Neutrophil (primary cell): ENCODE data around the gene LHX1.

Experiments
- H3K27ac ChIP-seq: fragments of 200-600 bp; sonication (generic); 2 replicates; pipeline ENCODE4 v1.5.1; 2016; ENCODE audit warnings: mild to moderate bottlenecking, moderate library complexity
- H3K27me3 ChIP-seq: fragments of 200-600 bp; sonication (generic); 2 replicates; pipeline ENCODE4 v1.6.0; 2016; ENCODE audit warnings: mild to moderate bottlenecking
- H3K36me3 ChIP-seq: fragments of 200-600 bp; sonication (generic); 2 replicates; pipeline ENCODE4 v1.5.1; 2017
- H3K4me1 ChIP-seq, 2 experiments: fragments of 200-600 bp in 1 of 2; sonication (generic) in 1 of 2; 1 replicate in 1 of 2; 2 replicates in 1 of 2; pipeline versions ENCODE4 v1.5.1 to v1.6.1; 2013 to 2016; ENCODE audit warnings: low read depth in 1 of 2, low read length in 1 of 2, mild to moderate bottlenecking in 1 of 2, moderate library complexity in 1 of 2; ENCODE audit not compliant: control insufficient read depth in 1 of 2, insufficient read depth in 1 of 2
- H3K4me3 ChIP-seq, 2 experiments: fragments of 200-600 bp in 1 of 2; sonication (generic) in 1 of 2; 1 replicate in 1 of 2; 2 replicates in 1 of 2; pipeline ENCODE4 v1.5.1; 2013 to 2016; ENCODE audit warnings: low read depth in 1 of 2, low read length in 1 of 2, mild to moderate bottlenecking in 1 of 2, moderate library complexity in 1 of 2
- H3K9me3 ChIP-seq: fragments of 200-600 bp; sonication (generic); 2 replicates; pipeline ENCODE4 v1.5.1; 2016
- CTCF ChIP-seq: fragments of 200-600 bp; sonication (generic); IDR thresholded peaks from 2 replicates; pipeline ENCODE4 v1.5.1; 2016; ENCODE audit warnings: antibody characterized with exemption

LHX1 gene

GRCh38 chr17:36980280-36980761 is 43.0 kb downstream of the LHX1 start:
- Histone ChIP-seq H3K4me3 (no peak overlapping the region), H3K36me3 (peaks cover 11% of the 10 kb centered on the region), H3K9me3 (no peaks in the 10 kb centered on the region), H3K27ac (no peak overlapping the region), H3K27me3 (no peaks in the 10 kb centered on the region), H3K4me1 (no peaks in the 10 kb centered on the region)
- no peak for TF ChIP-seq CTCF

GRCh38 chr17:36983618-36984017 is 46.3 kb downstream of the LHX1 start:
- no peaks in the 10 kb centered on the region for H3K27me3 ChIP-seq
- H3K4me3 ChIP-seq: no peak overlapping the region
- TF ChIP-seq CTCF: no peak
- peaks cover 40% of the 10 kb centered on the region for H3K36me3 ChIP-seq
- H3K27ac ChIP-seq: no peak overlapping the region
- no peaks in the 10 kb centered on the region for H3K9me3 ChIP-seq
- no peaks in the 10 kb centered on the region for H3K4me1 ChIP-seq

- H3K4me1 ChIP-seq: no peaks in the 10 kb centered on the region
- H3K9me3 ChIP-seq: no peaks in the 10 kb centered on the region
- TF ChIP-seq CTCF: no peak
- H3K27me3 ChIP-seq: no peaks in the 10 kb centered on the region
- no peak overlapping the region for H3K27ac ChIP-seq
- no peak overlapping the region for H3K4me3 ChIP-seq
- H3K36me3 ChIP-seq: peaks cover 86% of the 10 kb centered on the region
Observed at GRCh38 chr17:36989173-36989572, 51.9 kb downstream of the LHX1 start.

- H3K9me3 ChIP-seq: no peaks in the 10 kb centered on the region
- H3K4me3 ChIP-seq: no peak overlapping the region
- TF ChIP-seq CTCF: no peak
- no peak overlapping the region for H3K27ac ChIP-seq
- peaks cover 89% of the 10 kb centered on the region for H3K36me3 ChIP-seq
- H3K4me1 ChIP-seq: no peaks in the 10 kb centered on the region
- no peaks in the 10 kb centered on the region for H3K27me3 ChIP-seq
Observed at GRCh38 chr17:36992701-36993100, 55.4 kb downstream of the LHX1 start.

- Histone ChIP-seq H3K36me3 (peaks cover 83% of the 10 kb centered on the region), H3K4me3 (no peak overlapping the region)
Observed at GRCh38 chr17:36993227-36993626, 56.0 kb downstream of the LHX1 start.

More at GRCh38 chr17:36993227-36993626, 56.0 kb downstream of the LHX1 start:
- peaks cover 0 to under 1% of the 10 kb centered on the region in 2 experiments for H3K4me1 ChIP-seq
- no peak for TF ChIP-seq CTCF
- H3K9me3 ChIP-seq: no peaks in the 10 kb centered on the region
- no peak overlapping the region for H3K27ac ChIP-seq
- no peaks in the 10 kb centered on the region for H3K27me3 ChIP-seq
